EL (cell line): ENCODE data around the gene C1QTNF5.

ENCODE experiments used
- DNase-seq: peaks from one replicate; pipeline ENCODE4 v3.0.0-alpha.2; 2016

C1QTNF5 gene

DNA sequence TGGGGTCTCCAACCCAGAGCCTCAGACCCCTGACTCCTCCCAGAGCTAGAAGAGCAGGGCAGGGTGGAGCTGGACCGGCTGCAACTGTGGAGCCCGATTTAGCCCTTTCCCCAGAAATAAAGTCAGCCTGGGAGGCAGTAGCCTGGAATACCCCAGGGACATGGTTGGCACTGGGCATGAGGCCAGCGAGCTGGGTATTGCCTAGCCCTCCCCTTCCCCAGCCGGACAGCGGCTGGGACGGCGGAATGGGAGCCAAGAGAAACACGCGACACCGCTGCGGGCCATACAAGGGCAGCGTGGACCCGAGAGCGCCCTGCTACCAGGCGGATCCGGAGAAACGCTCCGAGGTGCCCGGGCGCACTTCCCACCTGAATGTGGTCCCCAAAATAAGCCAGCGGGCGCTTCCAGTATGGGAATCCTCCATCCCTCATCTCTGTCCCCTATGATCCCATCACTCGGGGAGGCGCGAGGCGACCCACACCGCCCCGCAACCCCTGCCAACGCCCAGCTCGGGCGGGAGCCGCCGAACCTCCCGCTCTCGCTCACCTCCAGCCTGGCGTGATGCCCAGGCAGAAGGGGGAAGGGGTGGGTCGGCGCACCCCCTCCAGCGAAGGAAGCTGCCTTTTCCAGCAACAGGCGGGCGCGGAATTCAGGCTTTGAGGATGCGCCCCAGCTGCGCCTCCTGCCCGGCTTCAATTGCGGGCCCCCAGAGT, 24.5 kb downstream of the C1QTNF5 start:
- peak; percentile 33 for DNase-seq

DNA sequence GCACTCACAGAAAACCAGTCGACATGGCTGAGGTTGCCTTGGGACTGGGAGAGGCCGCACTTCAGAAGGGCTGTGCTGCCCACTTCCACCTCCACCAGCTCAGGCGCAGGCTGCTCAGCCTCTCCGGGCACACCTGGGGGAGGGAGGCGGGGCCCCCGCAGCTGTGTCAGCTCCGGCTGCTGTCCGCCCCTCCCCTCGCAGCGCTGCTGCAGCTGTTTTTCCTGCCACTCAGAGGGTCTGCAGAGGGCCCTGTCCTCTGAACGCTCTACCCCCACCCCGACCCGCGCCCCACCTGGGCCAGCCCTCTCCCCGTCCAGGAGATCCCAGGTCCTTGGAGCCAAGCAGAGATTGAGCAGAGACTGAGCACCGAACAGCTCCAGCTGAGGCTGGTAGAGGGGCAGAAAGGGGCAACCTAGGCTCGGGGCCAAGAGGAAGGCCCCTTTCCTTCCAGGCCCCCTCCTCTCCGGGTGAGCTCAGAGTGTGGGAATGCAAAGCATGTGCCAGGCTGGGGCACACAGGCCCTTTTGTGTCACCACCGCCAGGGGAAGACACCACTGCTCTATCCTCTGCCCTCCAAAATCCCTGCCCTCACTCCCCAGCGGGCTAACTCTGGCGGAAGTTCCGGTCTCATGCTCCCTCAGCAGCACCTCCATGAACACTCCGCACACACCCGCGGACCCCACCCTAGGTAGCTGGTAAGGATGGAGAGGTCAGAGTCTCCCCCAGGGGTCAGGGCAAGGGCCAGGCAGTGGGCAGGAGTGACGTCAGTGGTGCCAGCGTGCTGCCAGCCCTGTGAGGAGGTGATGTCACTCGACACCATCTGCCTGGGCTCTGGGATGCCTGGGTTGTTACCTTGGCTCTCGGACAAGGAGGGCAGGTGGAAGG, 25.3 kb downstream of the C1QTNF5 start:
- DNase-seq = peak; percentile 45

DNA sequence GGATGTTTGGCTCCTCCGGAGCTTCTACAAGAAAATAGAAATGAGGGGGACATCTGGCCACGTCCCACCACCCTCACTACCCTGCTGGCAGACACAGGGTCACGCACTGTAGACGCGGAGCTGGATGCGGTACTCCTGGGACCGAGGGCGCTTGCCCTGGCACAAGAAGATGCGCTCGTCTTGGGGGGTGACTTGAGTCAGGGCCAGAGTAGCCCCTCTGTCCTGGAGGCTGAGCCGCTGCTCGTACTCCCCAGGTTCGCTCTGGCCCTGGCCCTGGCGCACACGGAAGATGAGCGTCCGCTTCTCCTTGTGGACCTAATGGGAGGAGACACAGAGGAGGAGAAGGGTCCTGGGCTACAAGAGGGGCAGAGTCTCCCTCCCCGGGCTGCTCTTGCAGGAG, 26.0 kb downstream of the C1QTNF5 start:
- no peak for DNase-seq

DNA sequence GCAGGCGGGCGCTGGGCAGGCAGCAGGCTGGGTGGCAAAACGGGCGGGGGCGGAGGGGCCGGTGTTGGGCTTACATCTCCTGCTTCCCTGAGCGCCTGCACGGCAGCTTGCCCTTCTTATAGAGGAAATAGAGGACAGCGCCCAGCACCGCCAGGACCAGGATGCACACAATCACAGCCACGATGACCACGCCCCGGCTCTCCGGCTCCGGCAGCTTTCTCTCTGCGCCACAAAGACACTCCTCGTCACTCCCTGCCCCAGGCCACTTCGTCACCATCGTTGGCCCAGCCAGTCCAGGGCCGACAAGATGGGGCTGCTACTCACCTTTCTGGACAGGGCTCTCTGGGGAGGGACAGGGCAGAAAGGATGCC, 30.0 kb downstream of the C1QTNF5 start:
- DNase-seq = no peak

DNA sequence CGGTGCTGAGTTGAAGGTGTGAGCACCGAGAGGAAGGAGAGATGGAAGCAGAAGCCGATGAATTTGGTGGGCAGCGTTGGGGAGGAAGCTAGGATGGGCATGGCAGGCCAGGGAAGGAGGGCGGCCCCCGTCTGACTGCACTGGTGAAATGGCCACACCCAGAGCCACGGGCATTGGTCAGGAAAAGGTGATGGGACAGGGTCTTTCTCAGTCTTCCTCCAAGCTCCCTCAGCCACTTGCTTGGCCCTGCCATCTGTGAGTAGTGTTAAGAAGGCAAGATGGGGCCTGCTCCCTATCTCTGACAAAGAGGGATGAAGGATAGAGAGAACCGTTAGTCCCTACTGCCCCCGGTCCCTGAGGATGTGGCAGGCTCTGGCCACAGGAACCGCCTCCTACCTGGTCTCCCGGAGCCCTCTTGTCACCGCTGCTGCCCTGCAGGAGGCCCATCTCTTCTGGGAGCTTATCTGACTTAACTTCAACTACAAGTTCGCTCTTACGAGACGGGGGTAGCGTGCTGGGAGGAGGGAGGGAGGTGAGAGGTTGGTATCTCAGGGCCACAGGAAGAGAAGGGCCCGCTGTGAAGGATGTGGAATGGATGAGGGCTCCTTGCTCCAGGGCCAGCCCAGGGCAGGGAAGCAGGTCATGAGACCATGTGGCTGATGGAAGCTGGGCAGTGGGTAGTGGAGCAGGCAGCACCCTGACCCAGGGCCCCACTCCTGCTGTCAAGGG, 30.6 kb downstream of the C1QTNF5 start:
- no peak for DNase-seq

DNA sequence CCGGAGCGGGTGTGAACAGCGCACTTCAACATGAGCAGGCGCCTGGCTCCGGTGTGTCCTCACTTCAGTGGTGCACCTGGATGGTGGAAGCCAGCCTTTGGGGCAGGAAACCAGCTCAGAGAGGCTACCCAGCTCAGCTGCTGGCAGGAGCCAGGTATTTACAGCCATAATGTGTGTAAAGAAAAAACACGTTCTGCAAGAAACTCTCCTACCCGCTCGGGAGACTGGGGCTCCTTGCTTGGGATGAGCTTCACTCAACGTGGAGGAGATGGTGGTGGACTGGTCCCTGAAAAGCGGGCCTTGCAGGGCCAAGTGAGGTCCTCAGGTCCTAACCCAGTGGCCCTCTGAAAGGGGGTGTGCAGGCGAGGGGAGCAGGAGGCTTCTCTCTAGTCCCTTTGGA, 31.3 kb downstream of the C1QTNF5 start:
- no peak for DNase-seq

DNA sequence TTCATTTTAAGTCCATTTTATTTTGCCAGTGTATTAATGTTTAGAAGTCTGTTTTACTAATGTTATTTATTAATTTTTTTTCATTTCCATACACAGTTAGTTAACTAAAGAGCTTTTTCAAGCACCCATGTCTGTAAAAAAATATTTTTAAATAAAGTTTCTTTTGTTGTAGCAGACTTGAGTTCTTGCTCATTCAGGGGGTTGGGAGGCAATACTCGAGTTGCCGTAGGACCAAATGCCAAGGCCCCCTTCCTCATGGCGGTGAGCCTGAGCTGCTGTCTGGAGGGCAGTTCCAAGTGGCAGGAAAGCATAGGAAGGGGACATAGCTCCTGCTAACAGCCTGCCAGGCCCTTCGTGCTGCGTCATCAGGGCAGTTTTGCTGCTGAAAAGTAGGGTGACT, 32.7 kb downstream of the C1QTNF5 start:
- DNase-seq = no peak

DNA sequence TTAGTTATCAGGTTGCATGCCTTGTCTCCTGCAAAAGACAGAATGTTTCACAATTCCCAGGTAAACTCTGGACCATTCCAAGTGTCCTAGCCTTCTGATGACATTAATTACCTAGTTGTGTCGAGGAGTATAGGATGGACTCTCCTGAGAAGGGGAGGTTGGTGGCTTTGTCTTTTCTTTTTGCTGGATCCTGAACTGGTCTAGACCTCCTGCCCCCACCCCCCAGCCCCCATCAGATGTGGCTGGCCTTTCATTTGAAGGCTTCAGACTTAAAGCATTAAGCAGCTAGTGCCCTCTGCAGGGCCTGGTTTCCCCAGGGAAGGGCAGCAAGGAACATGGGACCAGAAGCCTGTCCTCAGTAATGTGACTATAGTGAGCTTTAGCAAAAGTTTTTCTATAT, 33.5 kb downstream of the C1QTNF5 start:
- DNase-seq = no peak

DNA sequence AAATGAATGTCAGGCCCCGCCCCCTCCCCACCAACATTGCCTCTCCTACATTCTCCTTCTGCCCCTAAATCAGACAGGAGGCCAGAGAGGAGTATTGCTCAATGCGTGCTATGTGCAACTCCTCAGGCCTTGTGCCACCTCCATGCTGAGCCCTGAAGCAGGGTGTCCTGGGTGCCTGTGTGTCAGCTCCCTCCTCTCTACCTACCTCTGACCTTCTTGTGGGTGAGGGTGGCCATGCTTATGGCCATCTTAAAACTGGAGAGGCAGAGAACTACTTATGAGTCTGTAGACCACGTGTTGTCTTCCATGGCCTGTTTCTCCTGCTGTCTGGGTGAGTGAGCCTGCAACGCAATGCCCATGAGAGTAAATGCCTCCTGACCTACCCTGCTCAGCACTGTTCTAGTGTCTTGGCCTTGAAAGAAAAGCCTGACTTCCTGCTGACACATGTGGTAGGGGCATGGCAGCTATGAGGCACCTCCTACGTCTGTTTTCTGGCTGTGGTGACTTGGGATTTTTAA, 34.3 kb downstream of the C1QTNF5 start:
- no peak for DNase-seq

DNA sequence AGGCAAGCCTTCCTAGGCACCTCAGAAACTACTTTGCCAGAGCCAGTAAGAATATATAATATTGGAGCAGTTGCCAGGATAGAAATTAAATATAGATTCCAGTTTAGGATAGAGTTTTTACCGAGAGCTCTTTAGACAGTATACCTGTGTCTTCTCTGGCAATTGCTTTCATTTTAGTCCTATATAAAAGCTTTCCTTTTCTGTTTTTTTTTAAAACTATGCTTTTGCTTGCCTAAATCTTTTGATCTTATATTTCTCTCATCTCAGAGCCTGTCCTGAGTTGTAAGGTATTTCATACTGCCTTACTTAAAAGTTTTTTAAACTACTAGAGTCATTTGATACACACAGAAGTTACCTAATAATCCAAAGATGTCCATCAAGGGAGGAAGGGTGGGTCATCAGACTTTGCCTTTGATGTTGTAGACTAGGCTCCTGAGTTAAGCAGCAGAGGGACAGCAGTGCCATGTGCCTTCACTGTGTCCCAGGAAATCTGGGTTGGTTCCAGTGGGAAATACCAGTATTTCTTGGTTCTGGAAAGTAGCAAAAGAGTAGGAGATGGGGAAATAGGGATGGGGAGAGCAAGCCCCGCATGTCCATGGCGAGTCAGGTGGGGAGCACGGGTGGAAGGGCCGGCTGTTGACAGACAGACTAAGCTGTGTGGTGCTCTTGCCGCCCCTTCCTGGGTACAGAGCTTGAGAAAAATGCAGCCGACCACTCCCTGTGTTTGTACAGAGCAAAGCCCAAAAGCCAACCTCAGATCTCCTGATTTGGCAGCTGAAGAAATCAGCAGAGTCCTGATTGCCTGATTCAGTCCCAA, 34.9 kb downstream of the C1QTNF5 start:
- DNase-seq = no peak

DNA sequence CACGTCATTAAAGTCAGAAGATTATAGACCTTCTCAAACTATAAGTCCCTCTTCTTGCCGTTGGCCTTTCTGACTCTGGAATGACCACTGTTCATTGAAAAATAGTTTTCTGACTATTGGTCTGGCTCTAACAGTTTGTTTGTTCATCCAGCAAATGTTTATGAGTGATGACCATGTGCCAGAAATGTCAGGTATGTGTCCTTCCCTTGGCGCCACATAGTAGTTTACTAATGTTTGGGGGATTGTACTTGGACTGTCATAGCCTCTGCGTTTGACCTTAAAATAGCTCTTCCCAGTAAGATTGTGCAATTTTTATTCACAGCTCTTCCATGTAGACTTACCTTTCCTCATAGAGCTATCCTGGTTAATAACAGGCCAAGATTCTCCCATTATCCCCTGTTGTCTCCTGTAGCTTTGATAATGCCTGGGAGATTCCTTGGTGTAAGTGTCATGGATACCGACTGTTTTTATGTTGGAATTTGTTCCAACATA, 37.4 kb downstream of the C1QTNF5 start:
- no peak for DNase-seq

DNA sequence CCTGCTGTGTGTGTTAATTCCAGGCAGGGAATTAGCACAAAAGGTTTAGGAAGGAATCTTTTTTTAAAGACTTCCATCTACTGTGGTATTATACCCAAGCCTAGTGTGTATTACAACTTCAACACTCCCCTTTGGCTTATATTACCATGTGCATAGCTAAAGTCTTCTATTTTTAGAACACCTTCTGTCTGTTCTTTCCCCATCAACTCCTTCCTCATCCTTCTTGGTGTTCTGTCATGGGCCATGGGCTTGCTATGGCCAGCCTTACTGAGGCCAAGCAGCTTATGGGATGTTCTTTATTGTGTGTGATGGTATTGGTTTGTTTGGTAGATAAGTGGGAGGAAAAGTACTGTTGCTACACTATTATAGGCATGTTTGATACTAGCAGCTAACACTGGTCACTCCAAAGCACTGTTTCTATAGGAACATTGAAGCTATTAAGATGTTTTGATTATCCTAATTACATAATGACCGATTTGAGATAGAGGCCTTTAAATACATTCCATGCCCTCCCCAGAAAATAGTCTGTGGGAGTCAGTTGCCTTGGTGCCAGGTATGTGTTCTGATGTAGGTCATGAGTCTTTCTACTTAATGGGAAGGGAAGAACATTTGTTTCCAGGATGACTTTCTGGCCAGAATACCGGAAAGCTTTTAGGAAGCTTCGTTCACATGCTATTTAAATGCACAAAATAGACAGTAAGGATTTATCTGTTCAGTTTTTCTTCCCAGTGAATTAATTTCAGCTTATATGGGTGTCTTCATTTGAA, 40.3 kb downstream of the C1QTNF5 start:
- no peak for DNase-seq

DNA sequence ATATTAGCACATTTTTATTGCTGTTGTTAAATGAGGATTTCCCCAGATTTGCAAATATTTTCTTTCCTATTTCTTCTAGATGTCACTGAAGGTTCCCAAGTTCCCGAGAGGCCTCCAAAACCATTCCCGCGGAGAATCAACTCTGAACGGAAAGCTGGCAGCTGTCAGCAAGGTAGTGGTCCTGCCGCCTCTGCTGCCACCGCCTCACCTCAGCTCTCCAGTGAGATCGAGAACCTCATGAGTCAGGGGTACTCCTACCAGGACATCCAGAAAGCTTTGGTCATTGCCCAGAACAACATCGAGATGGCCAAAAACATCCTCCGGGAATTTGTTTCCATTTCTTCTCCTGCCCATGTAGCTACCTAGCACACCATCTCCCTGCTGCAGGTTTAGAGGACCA, 41.3 kb downstream of the C1QTNF5 start:
- no peak for DNase-seq

DNA sequence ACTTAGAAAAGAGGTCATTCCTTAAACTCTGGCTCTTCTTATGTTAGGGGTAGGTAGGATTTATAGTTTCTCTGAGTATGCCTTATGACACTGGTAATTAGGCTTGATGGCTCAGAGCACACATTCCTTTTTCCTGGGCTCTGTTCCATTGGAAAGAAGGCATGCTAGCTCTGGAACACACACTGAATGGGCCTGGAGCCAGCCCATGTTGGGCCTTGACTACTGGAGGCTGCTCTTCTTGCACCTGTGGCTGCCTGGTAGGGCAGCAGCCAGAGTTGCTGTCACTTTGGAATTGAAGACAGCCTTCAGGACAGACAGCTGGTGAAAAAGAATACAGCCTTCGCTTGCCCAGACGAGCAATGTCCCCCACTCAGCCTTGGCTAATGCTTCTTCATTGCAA, 42.0 kb downstream of the C1QTNF5 start:
- DNase-seq = no peak

DNA sequence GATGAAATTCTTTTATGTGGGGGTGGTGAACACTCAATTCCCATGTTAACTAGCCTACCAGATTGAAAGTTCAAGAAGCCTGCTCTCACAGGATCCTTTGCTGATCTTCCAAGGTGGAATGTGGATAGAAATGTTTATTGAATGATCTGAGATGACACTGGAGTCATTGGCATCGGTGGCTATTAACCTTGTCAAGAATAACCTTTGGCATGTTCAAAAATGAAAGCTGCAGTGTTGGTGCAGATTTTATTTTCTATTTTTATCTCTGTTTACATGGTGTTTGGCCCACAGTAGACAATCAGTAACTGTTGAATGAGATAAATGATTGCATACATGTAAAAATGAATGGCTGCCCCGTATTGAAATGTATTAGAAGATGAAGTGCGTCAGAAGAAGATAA, 42.7 kb downstream of the C1QTNF5 start:
- DNase-seq = no peak

DNA sequence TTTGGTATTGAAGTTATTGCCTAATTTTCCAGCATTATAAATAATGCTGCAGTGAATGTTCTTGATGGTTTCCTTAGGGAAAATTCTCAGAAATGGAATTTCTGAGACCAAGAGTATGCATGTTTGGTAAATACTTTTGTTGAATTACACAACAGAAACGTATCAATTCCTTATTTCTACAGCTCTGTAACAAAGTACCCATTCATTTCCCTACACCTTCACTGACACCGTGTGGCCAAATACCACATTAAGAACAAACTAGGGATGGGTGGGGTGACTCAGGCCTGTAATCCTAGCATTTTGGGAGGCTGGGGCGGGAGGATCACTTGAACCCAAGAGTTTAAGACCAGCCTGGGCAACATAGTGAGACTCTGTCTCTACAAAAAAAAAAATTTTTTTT, 45.5 kb downstream of the C1QTNF5 start:
- DNase-seq = no peak

DNA sequence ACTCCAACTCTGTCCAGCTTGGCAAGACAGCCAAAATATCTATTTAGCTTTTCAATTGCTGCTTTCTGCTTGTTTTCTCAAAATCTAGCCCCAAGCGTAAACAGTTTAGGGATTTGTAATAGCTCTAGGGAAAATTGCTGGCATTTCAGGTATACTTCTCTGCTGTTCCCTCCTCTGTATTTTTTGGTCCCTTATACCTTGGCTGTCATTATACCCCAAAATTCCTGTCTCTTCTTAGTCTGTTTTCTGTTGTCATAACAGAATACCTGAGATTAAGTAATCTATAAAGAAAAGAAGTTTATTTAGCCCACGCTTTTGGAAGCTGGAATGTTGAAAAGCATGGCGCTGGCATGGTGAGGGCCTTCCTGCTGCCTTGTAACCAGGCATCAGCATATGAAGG, 47.2 kb downstream of the C1QTNF5 start:
- DNase-seq = no peak

DNA sequence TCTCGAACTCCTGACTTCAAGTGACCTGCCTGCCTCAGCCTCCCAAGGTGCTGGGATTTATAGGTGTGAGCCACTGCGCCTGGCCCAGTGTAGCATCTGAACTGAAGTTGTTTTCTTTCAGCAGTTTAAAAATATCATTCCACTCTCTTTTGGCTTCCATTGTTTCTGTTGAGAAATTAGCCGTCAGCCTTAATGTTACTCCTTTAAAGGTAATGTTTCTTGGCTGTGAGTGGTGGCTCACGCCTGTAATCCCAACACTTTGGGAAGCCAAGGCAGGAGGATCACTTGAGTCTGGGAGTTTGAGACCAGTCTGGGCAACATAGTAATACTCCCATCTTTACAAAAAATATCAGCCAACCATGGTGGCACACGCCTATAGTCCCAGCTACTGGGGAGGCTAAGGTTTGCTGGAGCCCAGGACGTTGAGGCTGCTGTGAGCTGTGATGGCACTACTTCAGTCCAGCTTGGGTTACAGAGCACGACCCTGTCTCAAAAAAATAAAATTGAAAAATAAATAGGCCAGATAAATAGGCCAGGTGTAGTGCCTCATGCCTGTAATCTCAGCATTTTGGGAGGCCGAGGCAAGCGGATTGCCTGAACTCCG, 49.7 kb downstream of the C1QTNF5 start:
- DNase-seq = no peak
